GM23248 (cell line): ENCODE results near the gene BARHL2. TPM values are rescaled to one million over a fixed set of nuclear protein-coding genes. Genes with fewer than 3 reads are reported as not detected.

Experiments used
- DNase-seq: peaks from one replicate; pipeline ENCODE4 v3.0.0-alpha.2; 2015
- H2AFZ ChIP-seq: fragments of 200-600 bp; sonication (generic); 2 replicates; pipeline ENCODE4 v1.6.1; 2016; ENCODE audit warnings: antibody characterized with exemption
- H3F3A ChIP-seq: fragments of 200-600 bp; sonication (generic); 2 replicates; pipeline ENCODE4 v1.6.1; 2016; ENCODE audit warnings: mild to moderate bottlenecking, antibody characterized with exemption, mixed run types; ENCODE audit not compliant: insufficient read depth
- H3K27ac ChIP-seq: fragments of 200-600 bp; sonication (generic); 2 replicates; pipeline ENCODE4 v1.5.1; 2016; ENCODE audit warnings: mild to moderate bottlenecking
- H3K27me3 ChIP-seq: fragments of 200-600 bp; sonication (generic); replicated peaks from 2 replicates; pipeline ENCODE4 v1.6.1; 2016; ENCODE audit warnings: mild to moderate bottlenecking; ENCODE audit not compliant: insufficient read depth
- H3K36me3 ChIP-seq: fragments of 200-600 bp; sonication (generic); 2 replicates; pipeline ENCODE4 v1.6.1; 2016; ENCODE audit warnings: low read depth, mild to moderate bottlenecking
- H3K4me1 ChIP-seq: fragments of 200-600 bp; sonication (generic); 2 replicates; pipeline ENCODE4 v1.6.1; 2016; ENCODE audit warnings: mild to moderate bottlenecking; ENCODE audit not compliant: insufficient read depth
- H3K4me2 ChIP-seq: fragments of 200-600 bp; sonication (generic); one replicate; pipeline ENCODE4 v1.6.1; 2016; ENCODE audit warnings: mild to moderate bottlenecking; ENCODE audit not compliant: unreplicated experiment
- H3K4me3 ChIP-seq: fragments of 200-600 bp; sonication (generic); 2 replicates; pipeline ENCODE4 v1.5.1; 2016; ENCODE audit warnings: mild to moderate bottlenecking
- H3K79me2 ChIP-seq: fragments of 200-600 bp; sonication (generic); 2 replicates; pipeline ENCODE4 v1.6.1; 2016; ENCODE audit warnings: mild to moderate bottlenecking; ENCODE audit not compliant: insufficient read depth
- H3K9ac ChIP-seq: fragments of 200-600 bp; sonication (generic); 2 replicates; pipeline ENCODE4 v1.6.1; 2016; ENCODE audit warnings: mild to moderate bottlenecking
- H3K9me2 ChIP-seq: fragments of 200-600 bp; sonication (generic); 2 replicates; pipeline ENCODE4 v1.6.1; 2016; ENCODE audit warnings: mixed run types, mild to moderate bottlenecking, moderate library complexity; ENCODE audit not compliant: insufficient read depth
- H3K9me3 ChIP-seq: fragments of 200-600 bp; sonication (generic); one replicate; pipeline ENCODE4 v1.6.1; 2017; ENCODE audit warnings: low read depth
- H4K20me1 ChIP-seq: fragments of 200-600 bp; sonication (generic); 2 replicates; pipeline ENCODE4 v1.6.0; 2016; ENCODE audit not compliant: insufficient read depth
- EZH2 ChIP-seq: fragments of 200-600 bp; sonication (generic); IDR thresholded peaks from 2 replicates; pipeline ENCODE4 v1.6.1; 2018; ENCODE audit warnings: antibody characterized with exemption, mild to moderate bottlenecking; ENCODE audit not compliant: insufficient read depth, poor library complexity, severe bottlenecking
- EZH2phosphoT487 ChIP-seq: fragments of 200-600 bp; sonication (generic); IDR thresholded peaks from 2 replicates; pipeline ENCODE4 v1.6.1; 2018; ENCODE audit warnings: antibody characterized with exemption, moderate library complexity, mild to moderate bottlenecking, low read depth; ENCODE audit not compliant: insufficient read depth
- WGBS, 2 experiments: methylation state at CpG; one replicate each; pipeline ENCODE4 v1.1.6; 2015 to 2017; ENCODE audit warnings: low lambda C conversion rate in 2 of 2, low coverage in 1 of 2; ENCODE audit errors: missing lambda C conversion rate in 2 of 2; 5-methylcytosine and 5-hydroxymethylcytosine counted together
- in situ Hi-C: fragments of 300-500 bp; cut with MboI; formaldehyde crosslinking; loops from 2 replicates; pipeline ENCODE4 v1.15.0; 2020
- polyA plus RNA-seq: library from polyadenylated mRNA; unstranded; fragments of >200 nt; fragmentation: Nextera tagmentation; extraction: Ambion mirVana; gene quantifications from 2 replicates; pipeline ENCODE4 v1.2.1, GENCODE V29; 2016
- total RNA-seq: library from RNA; depleted of rRNA; stranded (reverse); fragments of >200 nt; shearing (Covaris generic); gene quantifications from 2 replicates; pipeline ENCODE4 v1.2.3, GENCODE V29; 2014

BARHL2 gene
- total and polyA plus RNA-seq, 2 experiments from 2014 or later: not detected

DNA sequence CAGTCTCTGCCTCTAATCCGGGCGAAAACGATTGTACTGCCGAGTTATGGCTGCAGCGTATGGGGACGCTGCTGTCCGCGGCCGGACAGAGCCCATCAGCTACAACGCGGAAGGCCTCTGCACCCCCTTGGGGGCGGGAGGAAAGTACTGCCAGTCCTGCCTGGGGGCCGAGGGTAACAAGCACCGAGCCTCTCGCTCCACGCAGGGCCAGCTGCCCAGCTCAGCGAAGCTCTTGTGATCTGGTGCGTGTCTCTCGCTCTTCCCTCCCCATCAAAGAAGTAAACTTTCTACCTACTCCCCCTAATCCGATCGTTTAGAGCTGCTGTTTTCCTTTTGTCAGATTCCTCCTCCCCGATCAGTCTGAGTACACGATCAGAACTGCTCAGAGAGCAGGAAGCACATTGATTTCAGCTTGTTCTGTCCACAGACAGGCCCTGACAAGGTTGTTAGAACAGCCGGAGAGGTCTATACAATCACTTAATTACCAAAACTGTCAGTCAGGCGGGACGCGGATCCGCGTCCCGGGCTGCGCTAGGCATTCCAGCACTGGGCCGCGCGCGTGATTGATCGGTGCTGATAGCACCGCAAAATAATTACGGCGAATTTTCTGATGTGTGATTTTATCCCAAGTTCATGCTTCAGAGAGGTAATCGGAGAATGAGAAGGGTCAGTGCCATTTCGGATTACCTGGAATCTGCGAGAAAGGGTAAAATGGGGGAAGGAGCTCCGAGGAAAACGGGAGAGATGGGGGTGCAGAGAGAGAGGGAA lies 8.7 kb upstream of the BARHL2 start:
- Histone ChIP-seq H3F3A (no peaks in the 10 kb centered on the region), H3K27ac (no peak overlapping the region), H4K20me1 (no peaks in the 10 kb centered on the region), H3K4me2 (peak overlapping the region; percentile 24), H3K9ac (no peak overlapping the region), H3K9me2 (no peaks in the 10 kb centered on the region), H3K4me3 (peak overlapping the region; percentile 17), H3K27me3 (peaks cover 97% of the 10 kb centered on the region), H2AFZ (peak overlapping the region; percentile 27; the same call in 1 of the 2 replicates), H3K4me1 (no peaks in the 10 kb centered on the region), H3K9me3 (no peaks in the 10 kb centered on the region), H3K79me2 (no peaks in the 10 kb centered on the region), H3K36me3 (no peaks in the 10 kb centered on the region)
- peak; percentile 39 for DNase-seq
- no peak for TF ChIP-seq EZH2
- 9 to 10% methylated on average over 43 to 44 of the region's 44 CpGs for WGBS, 2 experiments
- in situ Hi-C loops: no loop called here

DNA sequence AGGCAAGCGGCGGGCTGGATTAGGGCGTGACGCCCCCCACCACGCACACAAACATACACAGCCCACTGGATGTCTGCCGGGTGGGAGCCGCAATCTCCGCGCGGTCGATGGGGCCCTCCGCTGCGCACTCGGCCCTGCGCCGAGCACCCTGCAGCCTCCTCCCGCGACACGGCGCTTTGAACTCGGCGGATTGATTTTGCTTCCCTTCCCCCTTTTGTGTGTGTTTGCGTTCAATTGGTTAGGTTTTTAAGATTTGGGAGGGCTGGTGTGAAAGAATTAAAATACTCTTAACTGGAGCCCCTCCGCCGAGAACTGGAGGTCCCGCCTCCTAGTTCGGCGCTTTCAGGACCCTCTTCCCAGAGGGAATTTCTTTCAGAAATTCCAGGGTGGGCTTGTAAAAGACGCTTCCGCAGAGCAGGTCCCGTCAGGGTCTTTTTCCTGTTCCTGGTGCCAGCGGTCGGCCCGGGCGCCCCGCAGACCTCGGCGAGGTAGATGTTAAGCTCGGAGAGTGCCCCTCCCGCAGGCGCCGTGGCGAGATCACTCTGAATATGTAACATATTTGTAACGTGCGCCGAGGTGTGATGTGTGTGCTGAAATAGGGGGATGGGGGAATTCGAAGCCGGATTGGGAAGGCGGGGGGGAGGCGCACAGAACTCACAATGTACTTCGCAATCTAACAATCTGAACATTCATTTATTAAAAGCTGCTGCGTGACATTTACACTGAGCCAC lies 8.0 kb upstream of the BARHL2 start:
- H3K36me3 ChIP-seq: no peaks in the 10 kb centered on the region
- no peaks in the 10 kb centered on the region for H3K4me1 ChIP-seq
- H3F3A ChIP-seq: no peaks in the 10 kb centered on the region
- H3K4me2 ChIP-seq: peak overlapping the region; percentile 24
- H3K27me3 ChIP-seq: peaks cover 97% of the 10 kb centered on the region
- TF ChIP-seq EZH2phosphoT487: no peak
- TF ChIP-seq EZH2: no peak
- H4K20me1 ChIP-seq: no peaks in the 10 kb centered on the region
- no peak overlapping the region for H3K9ac ChIP-seq
- in situ Hi-C loops: no loop called here
- DNase-seq: no peak
- no peak overlapping the region for H3K27ac ChIP-seq
- no peaks in the 10 kb centered on the region for H3K9me3 ChIP-seq
- peak overlapping the region; percentile 17 for H3K4me3 ChIP-seq
- 0 out of 2 replicates have a peak overlapping the region, but pooled peaks have one; percentile 27 for H2AFZ ChIP-seq
- no peaks in the 10 kb centered on the region for H3K79me2 ChIP-seq
- 5 to 6% methylated on average over 52 of the region's 52 CpGs for WGBS, 2 experiments
- no peaks in the 10 kb centered on the region for H3K9me2 ChIP-seq

DNA sequence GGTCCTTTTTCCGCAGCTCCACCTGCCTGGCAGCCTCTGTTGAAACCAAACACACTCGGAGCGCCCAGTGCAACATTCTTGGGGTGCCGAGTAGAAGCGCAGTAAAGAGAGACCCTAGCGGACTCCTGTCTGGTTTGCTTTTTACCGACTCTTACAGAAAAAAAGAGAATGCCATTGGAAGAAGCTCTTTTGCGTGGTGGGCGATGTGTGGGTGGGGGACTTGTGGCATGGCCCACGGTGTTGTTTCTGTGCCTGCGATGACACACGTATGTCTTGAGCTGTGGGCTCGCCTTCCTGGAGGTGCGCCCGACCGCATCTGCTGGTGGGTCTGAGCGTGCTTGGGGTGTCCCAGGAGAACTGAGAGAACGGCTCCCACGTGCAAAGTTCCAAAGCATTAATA lies 7.3 kb upstream of the BARHL2 start:
- no peak for DNase-seq
- TF ChIP-seq EZH2phosphoT487 (0 out of 2 replicates have a peak, but pooled peaks have one; percentile 24), EZH2 (peak; percentile 96)
- peaks cover 96% of the 10 kb centered on the region for H3K27me3 ChIP-seq
- H2AFZ ChIP-seq: no peak overlapping the region
- H3K9me2 ChIP-seq: no peaks in the 10 kb centered on the region
- no peak overlapping the region for H3K4me2 ChIP-seq
- H3F3A ChIP-seq: no peaks in the 10 kb centered on the region
- WGBS, 2 experiments: 15% methylated on average over 19 of the region's 19 CpGs
- H3K79me2 ChIP-seq: no peaks in the 10 kb centered on the region
- in situ Hi-C loops: no loop called here
- H3K9ac ChIP-seq: no peak overlapping the region
- no peaks in the 10 kb centered on the region for H3K9me3 ChIP-seq
- no peak overlapping the region for H3K27ac ChIP-seq
- no peaks in the 10 kb centered on the region for H3K36me3 ChIP-seq
- no peaks in the 10 kb centered on the region for H3K4me1 ChIP-seq
- no peaks in the 10 kb centered on the region for H4K20me1 ChIP-seq
- no peak overlapping the region for H3K4me3 ChIP-seq

DNA sequence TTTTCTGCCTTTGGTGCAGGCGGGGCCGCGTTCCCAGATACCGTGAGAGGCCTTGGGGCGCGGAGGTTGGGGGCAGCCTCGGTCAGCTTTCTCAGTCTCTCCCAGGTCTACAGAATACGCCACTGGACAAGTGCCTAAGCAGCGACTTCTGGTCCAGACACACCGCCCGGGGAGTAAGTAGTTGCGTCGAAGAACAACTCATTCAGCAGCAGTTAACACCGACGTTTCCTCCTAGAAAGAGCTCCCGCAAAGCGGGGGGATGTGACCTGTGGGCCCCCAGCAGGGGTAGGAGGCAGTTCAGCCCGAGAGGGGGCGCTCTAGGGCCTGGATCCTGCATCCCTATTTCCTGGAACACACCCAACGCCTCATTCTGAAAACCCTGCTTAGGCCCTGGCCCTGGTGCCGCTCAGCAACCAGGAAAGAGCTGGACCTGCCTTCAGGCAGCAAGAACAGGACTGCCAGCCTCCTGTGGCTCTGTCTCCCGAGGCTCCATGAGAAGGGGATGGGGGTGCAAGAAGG lies 6.5 kb upstream of the BARHL2 start:
- in situ Hi-C loops: no loop called here
- Histone ChIP-seq H2AFZ (no peak overlapping the region), H3K27ac (no peak overlapping the region), H3K4me3 (peak overlapping the region; percentile 38), H3K9ac (no peak overlapping the region), H3F3A (no peaks in the 10 kb centered on the region), H3K36me3 (no peaks in the 10 kb centered on the region), H3K9me2 (no peaks in the 10 kb centered on the region), H3K27me3 (peaks cover 96% of the 10 kb centered on the region), H3K79me2 (no peaks in the 10 kb centered on the region), H3K4me2 (peak overlapping the region; percentile 22), H3K4me1 (no peaks in the 10 kb centered on the region), H3K9me3 (no peaks in the 10 kb centered on the region), H4K20me1 (no peaks in the 10 kb centered on the region)
- peak; percentile 21 for DNase-seq
- TF ChIP-seq EZH2phosphoT487: no peak
- no peak for TF ChIP-seq EZH2
- WGBS, 2 experiments: 20 to 21% methylated on average over 22 of the region's 22 CpGs
